Activated naive CD8-positive, alpha-beta T cell treated with anti-CD3 and anti-CD28 coated beads for 36 hours (primary cell): ENCODE measurements around the gene CLEC14A. TPM values are rescaled to one million over a fixed set of nuclear protein-coding genes. Genes with fewer than 3 reads are reported as not detected.

Source experiments
- DNase-seq: peaks from one replicate; pipeline ENCODE4 v3.0.0; 2021
- H3K27ac Mint-ChIP-seq: one replicate; pipeline ENCODE4 v1.8.0; 2022; ENCODE audit warnings: mild to moderate bottlenecking, moderate library complexity, mixed read lengths
- H3K27me3 Mint-ChIP-seq: one replicate; pipeline ENCODE4 v1.8.0; 2022; ENCODE audit warnings: mild to moderate bottlenecking, mixed read lengths
- H3K36me3 Mint-ChIP-seq: one replicate; pipeline ENCODE4 v1.8.0; 2021; ENCODE audit warnings: mild to moderate bottlenecking, mixed read lengths
- H3K4me1 Mint-ChIP-seq: one replicate; pipeline ENCODE4 v1.8.0; 2021; ENCODE audit warnings: mixed read lengths
- H3K4me3 Mint-ChIP-seq: one replicate; pipeline ENCODE4 v1.8.0; 2022; ENCODE audit warnings: mild to moderate bottlenecking, moderate library complexity, mixed read lengths
- H3K9me3 Mint-ChIP-seq: one replicate; pipeline ENCODE4 v1.8.0; 2022; ENCODE audit warnings: mixed read lengths
- total RNA-seq, 2 experiments: library from RNA; stranded (reverse); gene quantifications; one replicate each; pipeline ENCODE4 v1.2.3, GENCODE V29; 2021

Gene CLEC14A
- total RNA-seq, 2 experiments from 2014 or later: not detected

GRCh38 chr14:38257507-38257906, 1.6 kb upstream of the CLEC14A start:
- Mint-ChIP-seq H3K4me3 (no peak overlapping the region), H3K27me3 (peaks cover 51% of the 10 kb centered on the region), H3K9me3 (peaks cover 6% of the 10 kb centered on the region), H3K27ac (no peak overlapping the region), H3K4me1 (peaks cover 10% of the 10 kb centered on the region), H3K36me3 (no peaks in the 10 kb centered on the region)
- no peak for DNase-seq

DNA sequence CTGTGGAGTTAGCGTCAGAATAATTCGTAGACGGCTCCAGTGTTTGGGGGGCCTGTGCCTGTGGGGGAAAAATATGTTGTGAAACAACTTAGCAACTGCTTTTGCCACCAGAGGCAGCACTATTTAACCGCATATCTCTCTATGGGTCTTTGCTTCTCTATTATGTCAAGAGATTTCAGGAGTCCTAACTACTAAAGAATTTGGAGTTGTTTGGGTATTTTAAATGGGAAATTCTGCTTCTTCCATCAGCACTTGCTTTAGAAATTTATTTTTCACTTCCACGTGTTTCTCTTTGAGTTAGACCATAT, 594 bp upstream of the CLEC14A start:
- H3K4me3 Mint-ChIP-seq: no peak overlapping the region
- H3K27me3 Mint-ChIP-seq: peaks cover 55% of the 10 kb centered on the region
- no peak for DNase-seq
- H3K27ac Mint-ChIP-seq: no peak overlapping the region
- H3K36me3 Mint-ChIP-seq: no peaks in the 10 kb centered on the region
- peaks cover 10% of the 10 kb centered on the region for H3K4me1 Mint-ChIP-seq
- no peaks in the 10 kb centered on the region for H3K9me3 Mint-ChIP-seq

DNA sequence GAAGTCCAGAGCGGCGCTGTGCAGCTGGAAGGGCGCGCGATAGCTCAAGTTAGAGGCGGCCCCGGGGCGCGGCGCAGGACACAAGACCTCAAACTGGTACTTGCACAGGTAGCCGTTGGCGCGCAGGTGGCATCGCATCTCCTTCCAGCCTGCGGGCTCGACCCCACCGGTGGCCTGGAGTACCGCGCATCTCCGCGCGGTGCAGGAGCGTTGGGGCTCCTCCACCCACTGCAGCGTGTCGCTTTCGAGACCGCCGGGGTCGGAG, 553 bp downstream of the CLEC14A start:
- Mint-ChIP-seq H3K36me3 (no peaks in the 10 kb centered on the region), H3K27me3 (peaks cover 56% of the 10 kb centered on the region), H3K4me1 (peaks cover 10% of the 10 kb centered on the region), H3K4me3 (peak overlapping the region; percentile 22), H3K27ac (no peak overlapping the region), H3K9me3 (no peaks in the 10 kb centered on the region)
- peak; percentile 12 for DNase-seq

- peaks cover 56% of the 10 kb centered on the region for H3K27me3 Mint-ChIP-seq
- DNase-seq: no peak
- peak overlapping the region; percentile 22 for H3K4me3 Mint-ChIP-seq
- peaks cover 10% of the 10 kb centered on the region for H3K4me1 Mint-ChIP-seq
- no peaks in the 10 kb centered on the region for H3K36me3 Mint-ChIP-seq
- H3K27ac Mint-ChIP-seq: no peak overlapping the region
- no peaks in the 10 kb centered on the region for H3K9me3 Mint-ChIP-seq
Measured at GRCh38 chr14:38254571-38255407, 1.1 kb downstream of the CLEC14A start.

DNA sequence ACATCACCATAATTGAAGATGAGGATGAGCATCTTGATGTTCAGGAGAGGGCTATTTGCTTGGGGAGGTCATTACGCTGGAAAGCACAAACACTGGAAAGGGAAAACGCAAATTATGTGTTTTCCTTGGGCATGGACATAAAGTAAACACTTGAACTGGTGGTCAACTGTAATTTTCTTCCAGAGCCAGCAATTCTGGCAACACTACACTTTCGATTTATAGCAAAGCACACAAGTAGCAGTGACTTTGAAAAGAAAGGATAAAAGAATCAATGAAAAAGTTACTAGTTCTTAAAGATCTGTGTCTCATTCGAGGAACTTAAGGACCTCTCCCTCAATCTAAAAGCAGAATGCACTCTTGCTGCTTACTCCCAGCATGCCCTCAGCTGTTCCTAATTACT, 2.2 kb downstream of the CLEC14A start:
- H3K27me3 Mint-ChIP-seq: peaks cover 52% of the 10 kb centered on the region

GRCh38 chr14:38252066-38252710, 3.7 kb downstream of the CLEC14A start:
- Mint-ChIP-seq H3K4me3 (no peak overlapping the region), H3K27ac (no peak overlapping the region), H3K36me3 (no peaks in the 10 kb centered on the region), H3K4me1 (peaks cover 10% of the 10 kb centered on the region), H3K9me3 (no peaks in the 10 kb centered on the region), H3K27me3 (peaks cover 42% of the 10 kb centered on the region)
- DNase-seq: no peak

More for the DNA sequence above, 2.2 kb downstream of the CLEC14A start:
- DNase-seq: no peak
- H3K4me3 Mint-ChIP-seq: no peak overlapping the region
- no peaks in the 10 kb centered on the region for H3K36me3 Mint-ChIP-seq
- H3K27ac Mint-ChIP-seq: no peak overlapping the region
- peaks cover 10% of the 10 kb centered on the region for H3K4me1 Mint-ChIP-seq
- H3K9me3 Mint-ChIP-seq: no peaks in the 10 kb centered on the region

GRCh38 chr14:38250331-38250730, 5.6 kb downstream of the CLEC14A start:
- H3K9me3 Mint-ChIP-seq: no peaks in the 10 kb centered on the region
- H3K4me3 Mint-ChIP-seq: no peak overlapping the region
- H3K27me3 Mint-ChIP-seq: peaks cover 28% of the 10 kb centered on the region
- peaks cover 3% of the 10 kb centered on the region for H3K4me1 Mint-ChIP-seq
- DNase-seq: no peak
- no peaks in the 10 kb centered on the region for H3K36me3 Mint-ChIP-seq
- no peak overlapping the region for H3K27ac Mint-ChIP-seq

DNA sequence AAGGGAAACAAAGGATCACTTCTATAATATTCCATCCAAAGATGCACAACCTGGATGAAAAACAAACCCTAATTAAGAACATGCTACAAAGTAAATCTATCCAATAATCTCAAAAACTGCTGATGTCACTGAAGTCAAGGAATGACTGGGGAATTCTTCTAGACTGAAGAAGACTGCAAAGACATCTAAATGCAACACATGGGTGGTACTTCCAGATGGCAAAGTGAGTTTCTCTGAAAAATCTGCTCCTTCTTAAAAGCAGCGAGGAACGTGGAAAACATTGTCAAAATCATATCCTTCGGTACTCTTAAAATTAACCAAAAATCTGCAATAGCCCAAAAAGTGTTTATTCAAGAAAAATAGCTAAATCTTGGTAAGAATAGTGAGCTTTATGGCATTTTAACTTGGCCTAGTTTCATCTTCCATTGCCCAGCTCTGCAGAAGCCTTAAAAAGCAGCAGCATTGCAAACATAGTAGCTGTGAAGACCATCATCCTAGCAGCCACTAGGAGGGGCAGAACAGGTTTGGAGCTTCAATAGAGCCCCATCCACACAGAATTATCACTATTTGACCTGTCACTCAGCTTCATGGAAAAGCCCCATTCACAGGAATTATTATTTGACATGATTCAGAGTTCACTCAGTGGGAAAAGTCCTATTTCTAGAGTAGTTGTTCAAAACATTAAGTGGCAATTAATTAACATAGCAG, 7.4 kb downstream of the CLEC14A start:
- Mint-ChIP-seq H3K4me1 (no peaks in the 10 kb centered on the region), H3K36me3 (no peaks in the 10 kb centered on the region), H3K27ac (no peak overlapping the region), H3K4me3 (no peak overlapping the region), H3K27me3 (peaks cover 10% of the 10 kb centered on the region), H3K9me3 (no peaks in the 10 kb centered on the region)
- no peak for DNase-seq

DNA sequence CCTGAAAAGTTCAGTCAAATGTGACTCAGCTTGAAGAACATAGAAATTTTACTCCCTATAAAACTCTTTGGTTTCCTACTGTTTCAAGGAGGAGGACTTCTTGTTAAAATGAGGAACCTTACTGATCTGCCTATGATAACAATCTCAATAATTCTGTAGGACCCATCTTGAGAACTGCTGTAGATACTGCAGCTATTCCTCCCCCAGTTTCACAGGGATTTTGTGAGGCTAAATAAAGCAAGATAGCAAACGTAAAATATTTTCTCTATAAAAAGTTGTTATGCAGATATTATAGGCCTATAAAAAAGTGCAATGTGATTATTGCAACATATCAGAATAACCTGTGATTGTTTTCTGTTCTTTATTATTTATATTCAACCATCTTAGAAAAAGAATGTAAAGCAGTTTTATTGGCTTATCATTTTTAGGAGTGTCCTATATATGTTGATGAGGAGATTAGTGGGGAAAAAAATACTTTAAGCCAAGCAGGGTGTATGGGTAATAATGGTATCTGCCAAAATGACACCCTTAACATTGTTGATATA, 12.1 kb downstream of the CLEC14A start:
- no peaks in the 10 kb centered on the region for H3K4me1 Mint-ChIP-seq
- H3K36me3 Mint-ChIP-seq: no peaks in the 10 kb centered on the region
- H3K27me3 Mint-ChIP-seq: peaks cover 6% of the 10 kb centered on the region
- H3K9me3 Mint-ChIP-seq: no peaks in the 10 kb centered on the region
- H3K27ac Mint-ChIP-seq: no peak overlapping the region
- H3K4me3 Mint-ChIP-seq: no peak overlapping the region
- no peak for DNase-seq

DNA sequence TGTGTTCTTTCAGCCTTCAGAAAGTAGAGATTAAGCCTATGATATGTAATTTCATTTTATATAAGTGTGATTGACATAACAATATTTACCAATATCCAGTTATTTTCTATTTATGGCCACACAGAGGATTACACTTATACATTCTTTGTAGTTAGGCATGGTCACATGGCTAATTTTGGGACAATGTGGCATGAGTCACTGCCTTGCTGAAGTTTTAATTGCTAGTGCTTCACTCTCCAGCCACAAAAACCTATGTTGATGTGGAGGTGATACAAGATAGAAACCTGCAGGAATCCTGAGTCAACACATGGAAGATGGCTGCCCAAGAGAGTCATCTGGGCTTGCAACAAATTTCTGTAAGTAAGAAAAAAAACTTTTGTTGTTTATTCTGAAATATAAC, 17.0 kb downstream of the CLEC14A start:
- no peaks in the 10 kb centered on the region for H3K9me3 Mint-ChIP-seq
- H3K4me3 Mint-ChIP-seq: no peak overlapping the region
- no peaks in the 10 kb centered on the region for H3K4me1 Mint-ChIP-seq
- no peak overlapping the region for H3K27ac Mint-ChIP-seq
- H3K27me3 Mint-ChIP-seq: peaks cover 6% of the 10 kb centered on the region
- no peak for DNase-seq
- H3K36me3 Mint-ChIP-seq: no peaks in the 10 kb centered on the region

- Mint-ChIP-seq H3K27ac (no peak overlapping the region), H3K4me1 (no peaks in the 10 kb centered on the region), H3K4me3 (no peak overlapping the region), H3K9me3 (no peaks in the 10 kb centered on the region), H3K36me3 (no peaks in the 10 kb centered on the region), H3K27me3 (peaks cover 6% of the 10 kb centered on the region)
- DNase-seq: no peak
Measured at GRCh38 chr14:38238332-38238731, 17.6 kb downstream of the CLEC14A start.

DNA sequence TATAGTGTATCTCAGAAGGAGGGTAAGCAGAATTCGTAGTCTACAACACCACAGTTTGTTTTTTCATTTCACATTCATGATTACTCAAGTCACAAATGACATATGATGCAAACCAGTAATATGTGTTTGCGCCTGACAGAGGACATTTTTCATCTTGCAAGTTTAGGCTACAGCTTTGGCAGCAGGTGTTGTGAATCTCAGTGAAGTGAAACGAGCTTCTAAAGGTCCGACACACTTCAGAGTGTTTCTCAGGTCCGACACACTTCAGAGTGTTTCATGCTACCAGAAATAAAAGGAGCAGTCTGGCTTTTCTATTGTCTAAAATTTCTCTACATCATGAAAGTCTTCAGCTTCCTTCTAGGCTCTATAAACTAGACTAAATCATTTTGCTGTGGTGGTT, 22.7 kb downstream of the CLEC14A start:
- no peak overlapping the region for H3K27ac Mint-ChIP-seq
- DNase-seq: no peak
- no peaks in the 10 kb centered on the region for H3K36me3 Mint-ChIP-seq
- no peaks in the 10 kb centered on the region for H3K9me3 Mint-ChIP-seq
- no peaks in the 10 kb centered on the region for H3K4me1 Mint-ChIP-seq
- H3K4me3 Mint-ChIP-seq: no peak overlapping the region
- H3K27me3 Mint-ChIP-seq: no peaks in the 10 kb centered on the region

GRCh38 chr14:38226366-38226765, 29.5 kb downstream of the CLEC14A start:
- H3K27ac Mint-ChIP-seq: no peak overlapping the region
- H3K9me3 Mint-ChIP-seq: no peaks in the 10 kb centered on the region
- no peaks in the 10 kb centered on the region for H3K4me1 Mint-ChIP-seq
- DNase-seq: no peak
- peaks cover 6% of the 10 kb centered on the region for H3K27me3 Mint-ChIP-seq
- H3K36me3 Mint-ChIP-seq: no peaks in the 10 kb centered on the region
- H3K4me3 Mint-ChIP-seq: no peak overlapping the region

GRCh38 chr14:38225946-38226345, 29.9 kb downstream of the CLEC14A start:
- Mint-ChIP-seq H3K4me3 (no peak overlapping the region), H3K27ac (no peak overlapping the region), H3K9me3 (no peaks in the 10 kb centered on the region), H3K36me3 (no peaks in the 10 kb centered on the region), H3K27me3 (peaks cover 6% of the 10 kb centered on the region), H3K4me1 (no peaks in the 10 kb centered on the region)
- DNase-seq: no peak

- no peak for DNase-seq
- Mint-ChIP-seq H3K27me3 (peaks cover 10% of the 10 kb centered on the region), H3K9me3 (no peaks in the 10 kb centered on the region), H3K4me3 (no peak overlapping the region), H3K36me3 (no peaks in the 10 kb centered on the region), H3K4me1 (no peaks in the 10 kb centered on the region), H3K27ac (no peak overlapping the region)
Measured at GRCh38 chr14:38224338-38224737, 31.6 kb downstream of the CLEC14A start.
